Epithelial cell of alveolus of lung (primary cell): ENCODE measurements around the gene FMN1. TPM values are rescaled to one million over a fixed set of nuclear protein-coding genes. Genes with fewer than 3 reads are reported as not detected.

Experiments
- total RNA-seq: library from RNA; depleted of rRNA; stranded (reverse); fragments of >200 nt; gene quantifications from 2 replicates; pipeline ENCODE4 v1.2.1, GENCODE V29; 2015

The FMN1 gene
- 1.3 and 6.2 TPM in 2 replicates for total RNA-seq

GRCh38 chr15:33194704-33195670 is at the start of gene FMN1:
Gene FMN1 (minus strand): TSS chr15:33194714. CDS start chr15:33154914, 39,800 bp downstream.

GRCh38 chr15:32717426-32718226 is 476.9 kb downstream of the FMN1 start, which contains the start of gene GREM1:
Gene GREM1 (plus strand): TSS chr15:32718004. CDS start chr15:32730691, 12,687 bp downstream.

Other genes with a start within 250 kb of the FMN1 start
- gene RYR3, start 116.3 kb upstream of the FMN1 start, total RNA-seq: not detected in 2 replicates